Liver (tissue), 9 donors: ENCODE data around the gene CFAP299. TPM values are rescaled to one million over a fixed set of nuclear protein-coding genes. Genes with fewer than 3 reads are reported as not detected.
"Not testable (repeated sequence)": the region's sequence is repeated elsewhere in the genome, so short reads cannot be mapped to it uniquely, and the experiment has no call there.

Experiments
- DNase-seq: peaks from one replicate; pipeline ENCODE4 v3.0.0-alpha.2; 2017; ENCODE audit warnings: low spot score
- H3K27ac ChIP-seq, 2 donors: one replicate each; pipeline ENCODE4 v1.7.0; 2013; ENCODE audit warnings: inconsistent platforms in 2 of 2, low read length in 2 of 2, control low read depth in 1 of 2, low read depth in 1 of 2, mild to moderate bottlenecking in 1 of 2
- H3K27me3 ChIP-seq, 4 donors: one replicate each; pipeline versions ENCODE4 v1.6.1 to v1.7.0; 2013; ENCODE audit warnings: low read length in 3 of 4, inconsistent platforms in 1 of 4, mild to moderate bottlenecking in 1 of 4, moderate library complexity in 1 of 4; ENCODE audit not compliant: control insufficient read depth in 4 of 4, insufficient read depth in 4 of 4
- H3K36me3 ChIP-seq, 4 donors: one replicate each; pipeline versions ENCODE4 v1.6.1 to v1.7.0; 2013; ENCODE audit warnings: low read length in 3 of 4, mild to moderate bottlenecking in 3 of 4, low read depth in 1 of 4, moderate library complexity in 1 of 4; ENCODE audit not compliant: control insufficient read depth in 4 of 4, insufficient read depth in 3 of 4
- H3K4me1 ChIP-seq, 4 donors: one replicate each; pipeline versions ENCODE4 v1.6.1 to v1.7.0; 2013; ENCODE audit warnings: low read length in 3 of 4, mild to moderate bottlenecking in 3 of 4, moderate library complexity in 1 of 4; ENCODE audit not compliant: control insufficient read depth in 4 of 4, insufficient read depth in 4 of 4
- H3K4me3 ChIP-seq, 3 donors: one replicate each; pipeline versions ENCODE4 v1.6.1 to v1.7.0; 2013; ENCODE audit warnings: low read length in 3 of 3, control low read depth in 1 of 3, low read depth in 1 of 3, mild to moderate bottlenecking in 1 of 3
- H3K9ac ChIP-seq, 2 donors: one replicate each; pipeline ENCODE4 v1.7.0; 2013; ENCODE audit warnings: low read length in 2 of 2, mild to moderate bottlenecking in 2 of 2, moderate library complexity in 2 of 2, control low read depth in 1 of 2, low read depth in 1 of 2
- H3K9me3 ChIP-seq, 4 donors: one replicate each; pipeline versions ENCODE4 v1.6.1 to v1.7.0; 2013; ENCODE audit warnings: low read length in 3 of 4; ENCODE audit not compliant: control insufficient read depth in 4 of 4
- ATF3 ChIP-seq: IDR thresholded peaks from 2 replicates; pipeline ENCODE4 v1.6.1; 2016; ENCODE audit warnings: antibody characterized with exemption
- EGR1 ChIP-seq, 2 donors: IDR thresholded peaks; 2 replicates each; pipeline ENCODE4 v1.6.1; 2016 to 2018; ENCODE audit warnings: antibody characterized with exemption in 2 of 2, low read depth in 2 of 2
- GABPA ChIP-seq, 2 donors: IDR thresholded peaks in 1 of 2; conservative IDR thresholded peaks in 1 of 2; 2 replicates each; pipeline ENCODE4 v1.6.1; 2016; ENCODE audit warnings: antibody characterized with exemption in 2 of 2, mild to moderate bottlenecking in 1 of 2, moderate library complexity in 1 of 2
- HNF4A ChIP-seq, 2 donors: conservative IDR thresholded peaks; 2 replicates each; pipeline ENCODE4 v1.6.1; 2016; ENCODE audit warnings: antibody characterized with exemption in 2 of 2, mild to moderate bottlenecking in 2 of 2
- JUND ChIP-seq, 2 donors: IDR thresholded peaks; 2 replicates each; pipeline ENCODE4 v1.6.1; 2016; ENCODE audit warnings: antibody characterized with exemption in 2 of 2
- NR2F2 ChIP-seq: IDR thresholded peaks from 2 replicates; pipeline ENCODE4 v1.6.1; 2016; ENCODE audit warnings: antibody characterized with exemption
- TAF1 ChIP-seq: conservative IDR thresholded peaks from 2 replicates; pipeline ENCODE4 v1.6.1; 2016; ENCODE audit warnings: antibody characterized with exemption, mild to moderate bottlenecking
- YY1 ChIP-seq: IDR thresholded peaks from 2 replicates; pipeline ENCODE4 v1.6.1; 2016; ENCODE audit warnings: antibody characterized with exemption, mild to moderate bottlenecking
- WGBS: extraction: QIAGEN DNeasy Blood & Tissue Kit; methylation state at CpG from one replicate; pipeline ENCODE4 v1.1.7; 2013; 5-methylcytosine and 5-hydroxymethylcytosine counted together
- polyA plus RNA-seq, 2 donors: library from polyadenylated mRNA; stranded (reverse) in 1 of 2; unstranded in 1 of 2; fragments of 200-250 nt in 1 of 2; fragments of >200 nt in 1 of 2; fragmentation: Nextera tagmentation in 1 of 2; extraction: Ambion mirVana in 1 of 2; gene quantifications; one replicate each; pipeline versions ENCODE4 v1.2.1 to v1.2.3, GENCODE V29; 2013 to 2015
- total RNA-seq, 2 donors: library from RNA; depleted of rRNA; stranded (reverse); fragments of >200 nt; gene quantifications; one replicate each; pipeline ENCODE4 v1.2.3, GENCODE V29; 2014
- TF ChIP-seq, protein P1 (sequence below): IDR thresholded peaks from 2 replicates; pipeline ENCODE4 v1.6.1; 2016; ENCODE audit warnings: antibody characterized with exemption
- TF ChIP-seq, protein P2 (sequence below): IDR thresholded peaks from 2 replicates; pipeline ENCODE4 v1.6.1; 2016; ENCODE audit warnings: antibody characterized with exemption, mild to moderate bottlenecking
- donor health status: healthy.
- donor health status: healthy.
- donor health status: healthy.
- donor health status: healthy.
- donor health status: healthy.

Gene CFAP299
- total and polyA plus RNA-seq, 4 donors: not detected

GRCh38 chr4:80313627-80314026 is 21.9 kb upstream of the CFAP299 start:
- Histone ChIP-seq H3K9me3 (no peaks in the 10 kb centered on the region), H3K36me3 (no peaks in the 10 kb centered on the region), H3K4me1 (no peaks in the 10 kb centered on the region), H3K4me3 (no peak overlapping the region), H3K27ac (no peak overlapping the region), H3K9ac (no peak overlapping the region), H3K27me3 (peaks cover 0 to 3% (median under 1%) of the 10 kb centered on the region in 4 donors)
- no peak for DNase-seq
- no peak for TF ChIP-seq YY1
- no peak for TF ChIP-seq JUND (IDR thresholded peaks at IDR 0.05)
- no peak for TF ChIP-seq NR2F2
- TF ChIP-seq, protein P1, sequence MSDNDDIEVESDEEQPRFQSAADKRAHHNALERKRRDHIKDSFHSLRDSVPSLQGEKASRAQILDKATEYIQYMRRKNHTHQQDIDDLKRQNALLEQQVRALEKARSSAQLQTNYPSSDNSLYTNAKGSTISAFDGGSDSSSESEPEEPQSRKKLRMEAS: no peak
- TF ChIP-seq, protein P2, sequence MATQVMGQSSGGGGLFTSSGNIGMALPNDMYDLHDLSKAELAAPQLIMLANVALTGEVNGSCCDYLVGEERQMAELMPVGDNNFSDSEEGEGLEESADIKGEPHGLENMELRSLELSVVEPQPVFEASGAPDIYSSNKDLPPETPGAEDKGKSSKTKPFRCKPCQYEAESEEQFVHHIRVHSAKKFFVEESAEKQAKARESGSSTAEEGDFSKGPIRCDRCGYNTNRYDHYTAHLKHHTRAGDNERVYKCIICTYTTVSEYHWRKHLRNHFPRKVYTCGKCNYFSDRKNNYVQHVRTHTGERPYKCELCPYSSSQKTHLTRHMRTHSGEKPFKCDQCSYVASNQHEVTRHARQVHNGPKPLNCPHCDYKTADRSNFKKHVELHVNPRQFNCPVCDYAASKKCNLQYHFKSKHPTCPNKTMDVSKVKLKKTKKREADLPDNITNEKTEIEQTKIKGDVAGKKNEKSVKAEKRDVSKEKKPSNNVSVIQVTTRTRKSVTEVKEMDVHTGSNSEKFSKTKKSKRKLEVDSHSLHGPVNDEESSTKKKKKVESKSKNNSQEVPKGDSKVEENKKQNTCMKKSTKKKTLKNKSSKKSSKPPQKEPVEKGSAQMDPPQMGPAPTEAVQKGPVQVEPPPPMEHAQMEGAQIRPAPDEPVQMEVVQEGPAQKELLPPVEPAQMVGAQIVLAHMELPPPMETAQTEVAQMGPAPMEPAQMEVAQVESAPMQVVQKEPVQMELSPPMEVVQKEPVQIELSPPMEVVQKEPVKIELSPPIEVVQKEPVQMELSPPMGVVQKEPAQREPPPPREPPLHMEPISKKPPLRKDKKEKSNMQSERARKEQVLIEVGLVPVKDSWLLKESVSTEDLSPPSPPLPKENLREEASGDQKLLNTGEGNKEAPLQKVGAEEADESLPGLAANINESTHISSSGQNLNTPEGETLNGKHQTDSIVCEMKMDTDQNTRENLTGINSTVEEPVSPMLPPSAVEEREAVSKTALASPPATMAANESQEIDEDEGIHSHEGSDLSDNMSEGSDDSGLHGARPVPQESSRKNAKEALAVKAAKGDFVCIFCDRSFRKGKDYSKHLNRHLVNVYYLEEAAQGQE: no peak
- WGBS: 69% methylated on average over 7 of the region's 7 CpGs

GRCh38 chr4:80315848-80316247 is 19.7 kb upstream of the CFAP299 start:
- not testable (repeated sequence) for H3K27me3 ChIP-seq, DNase-seq, H3K36me3 ChIP-seq, H3K9ac ChIP-seq, H3K9me3 ChIP-seq, H3K4me3 ChIP-seq, H3K27ac ChIP-seq, H3K4me1 ChIP-seq

DNA sequence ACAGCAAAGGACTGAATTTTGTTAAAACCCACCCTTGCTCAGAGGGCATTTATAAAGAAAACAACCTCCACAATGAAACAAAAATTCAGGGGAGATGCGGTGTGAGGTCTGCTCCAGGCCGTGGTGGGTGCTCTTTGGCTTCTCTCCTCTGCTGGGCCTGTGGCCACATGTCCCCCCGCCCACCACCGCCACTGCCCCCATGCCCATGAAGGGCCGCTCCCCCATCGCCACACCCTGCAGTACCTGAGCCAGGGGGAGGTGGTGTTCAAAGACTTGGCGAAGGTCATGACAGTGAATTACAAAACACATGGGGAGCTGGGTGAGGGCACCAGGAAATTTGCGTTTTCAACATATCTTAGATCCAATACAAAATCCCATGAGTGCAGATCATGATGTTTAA is 14.2 kb upstream of the CFAP299 start:
- Histone ChIP-seq H3K9me3 (peaks cover 0 to 3% (median 0%) of the 10 kb centered on the region in 4 donors), H3K36me3 (no peaks in the 10 kb centered on the region), H3K27me3 (no peaks in the 10 kb centered on the region), H3K27ac (no peak overlapping the region), H3K9ac (no peak overlapping the region), H3K4me3 (no peak overlapping the region), H3K4me1 (no peaks in the 10 kb centered on the region)
- no peak for DNase-seq
- TF ChIP-seq TAF1: no peak
- TF ChIP-seq, protein P2: no peak
- no peak for TF ChIP-seq ATF3
- no peak for TF ChIP-seq EGR1 (IDR thresholded peaks at IDR 0.05; ENCODE audit: low read depth in 2 of 2)
- no peak for TF ChIP-seq GABPA (IDR thresholded peaks at IDR 0.05 in 1 of 2, conservative IDR thresholded peaks at IDR 0.05 in 1 of 2)
- TF ChIP-seq HNF4A (conservative IDR thresholded peaks at IDR 0.05): no peak
- 90% methylated on average over 8 of the region's 8 CpGs for WGBS
